GM23338 (cell line): ENCODE results near the gene MLC1. TPM values are rescaled to one million over a fixed set of nuclear protein-coding genes. Genes with fewer than 3 reads are reported as not detected.

ENCODE experiments used
- ATAC-seq: fragments of 200-7000 bp; cut with Tn5 transposase; 3 replicates; pipeline ENCODE4 v1.9.1; 2020
- DNase-seq: peaks from one replicate; pipeline ENCODE4 v3.0.0-alpha.2; 2015; ENCODE audit warnings: low spot score
- H2AFZ ChIP-seq: fragments of 200-600 bp; sonication (generic); 2 replicates; pipeline ENCODE4 v1.8.0; 2016; ENCODE audit warnings: antibody characterized with exemption, mild to moderate bottlenecking, moderate library complexity
- H3F3A ChIP-seq: fragments of 200-600 bp; sonication (generic); replicated peaks from 2 replicates; pipeline ENCODE4 v1.8.0; 2017; ENCODE audit warnings: antibody characterized with exemption, mixed run types, low read depth
- H3K27ac ChIP-seq: fragments of 200-600 bp; sonication (generic); 2 replicates; pipeline ENCODE4 v1.6.1; 2016; ENCODE audit warnings: low read depth
- H3K27me3 ChIP-seq: fragments of 200-600 bp; sonication (generic); 2 replicates; pipeline ENCODE4 v1.8.0; 2016; ENCODE audit warnings: mild to moderate bottlenecking, mixed run types, moderate library complexity; ENCODE audit not compliant: insufficient read depth
- H3K36me3 ChIP-seq: fragments of 200-600 bp; sonication (generic); 2 replicates; pipeline ENCODE4 v1.8.0; 2016; ENCODE audit warnings: mild to moderate bottlenecking; ENCODE audit not compliant: insufficient read depth
- H3K4me1 ChIP-seq: fragments of 200-600 bp; sonication (generic); 2 replicates; pipeline ENCODE4 v1.8.0; 2016; ENCODE audit warnings: mild to moderate bottlenecking, moderate library complexity; ENCODE audit not compliant: insufficient read depth
- H3K4me2 ChIP-seq: fragments of 200-600 bp; sonication (generic); 2 replicates; pipeline ENCODE4 v1.7.1; 2017; ENCODE audit warnings: mixed run types
- H3K4me3 ChIP-seq: fragments of 200-600 bp; sonication (generic); 2 replicates; pipeline ENCODE4 v1.6.1; 2016; ENCODE audit warnings: mixed run types
- H3K79me2 ChIP-seq: fragments of 200-600 bp; sonication (generic); replicated peaks from 2 replicates; pipeline ENCODE4 v1.8.0; 2017; ENCODE audit warnings: mild to moderate bottlenecking; ENCODE audit not compliant: insufficient read depth
- H3K9me2 ChIP-seq: fragments of 200-600 bp; sonication (generic); 2 replicates; pipeline ENCODE4 v1.8.0; 2017; ENCODE audit not compliant: insufficient read depth
- H4K20me1 ChIP-seq: fragments of 200-600 bp; sonication (generic); replicated peaks from 2 replicates; pipeline ENCODE4 v1.8.0; 2017; ENCODE audit warnings: mild to moderate bottlenecking; ENCODE audit not compliant: insufficient read depth
- H3K27ac Mint-ChIP-seq: 2 replicates; pipeline ENCODE4 v1.8.0; 2020; ENCODE audit warnings: inconsistent platforms, mild to moderate bottlenecking, moderate library complexity, mixed read lengths
- H3K27me3 Mint-ChIP-seq: 3 replicates; pipeline ENCODE4 v1.8.0; 2022; ENCODE audit warnings: low read depth, mild to moderate bottlenecking, moderate library complexity, mixed read lengths, inconsistent platforms; ENCODE audit not compliant: insufficient read depth, poor library complexity
- H3K36me3 Mint-ChIP-seq: 3 replicates; pipeline ENCODE4 v1.8.0; 2021; ENCODE audit warnings: low read depth, mild to moderate bottlenecking, inconsistent platforms, moderate library complexity, mixed read lengths
- H3K4me1 Mint-ChIP-seq: 3 replicates; pipeline ENCODE4 v1.8.0; 2020; ENCODE audit warnings: mild to moderate bottlenecking, inconsistent platforms, mixed read lengths
- H3K4me3 Mint-ChIP-seq: 3 replicates; pipeline ENCODE4 v1.8.0; 2021; ENCODE audit warnings: moderate library complexity, mild to moderate bottlenecking, inconsistent platforms, mixed read lengths
- H3K9me3 Mint-ChIP-seq: 3 replicates; pipeline ENCODE4 v1.8.0; 2020; ENCODE audit warnings: moderate library complexity, mild to moderate bottlenecking, inconsistent platforms, mixed read lengths
- CREB1 ChIP-seq: fragments of 250-450 bp; sonication (Bioruptor Pico); IDR thresholded peaks from 2 replicates; pipeline ENCODE4 v1.5.0; 2020; ENCODE audit warnings: low read depth, mild to moderate bottlenecking, moderate library complexity
- EZH2 ChIP-seq: fragments of 200-600 bp; sonication (generic); IDR thresholded peaks from one replicate; pipeline ENCODE4 v1.8.0; 2017; ENCODE audit warnings: antibody characterized with exemption, mild to moderate bottlenecking, low read depth; ENCODE audit not compliant: unreplicated experiment
- EZH2phosphoT487 ChIP-seq: fragments of 200-600 bp; sonication (generic); IDR thresholded peaks from one replicate; pipeline ENCODE4 v1.8.1; 2018; ENCODE audit warnings: antibody characterized with exemption; ENCODE audit not compliant: unreplicated experiment
- POLR2AphosphoS5 ChIP-seq: IDR thresholded peaks from 2 replicates; pipeline ENCODE4 v1.6.1; 2016; ENCODE audit warnings: antibody characterized with exemption, low read depth
- ZNF114 ChIP-seq: fragments of 250-450 bp; sonication (Bioruptor Pico); IDR thresholded peaks from 2 replicates; pipeline ENCODE4 v1.5.0; 2020; ENCODE audit warnings: mild to moderate bottlenecking, moderate library complexity
- ZNF331 ChIP-seq: fragments of 250-450 bp; sonication (Bioruptor Pico); IDR thresholded peaks from 2 replicates; pipeline ENCODE4 v1.5.0; 2020; ENCODE audit warnings: low read depth, mild to moderate bottlenecking, moderate library complexity
- polyA plus RNA-seq: library from polyadenylated mRNA; unstranded; fragments of >200 nt; fragmentation: Nextera tagmentation; extraction: Ambion mirVana; gene quantifications from 2 replicates; pipeline ENCODE4 v1.2.1, GENCODE V29; 2016
- total RNA-seq: library from RNA; depleted of rRNA; stranded (reverse); fragments of >200 nt; shearing (Covaris generic); gene quantifications from 2 replicates; pipeline ENCODE4 v1.2.3, GENCODE V29; 2014
- TF ChIP-seq, protein P1 (sequence below), 2 experiments: fragments of 200-600 bp in 1 of 2; sonication (generic) in 1 of 2; conservative IDR thresholded peaks; 2 replicates each; pipeline versions ENCODE4 v1.5.1 to v1.6.1; 2016 to 2017; ENCODE audit warnings: antibody characterized with exemption in 2 of 2, low read depth in 2 of 2, mild to moderate bottlenecking in 2 of 2, moderate library complexity in 1 of 2
- TF ChIP-seq, protein P2 (sequence below): IDR thresholded peaks from one replicate; pipeline ENCODE4 v1.6.1; 2018; ENCODE audit warnings: antibody characterized with exemption; ENCODE audit not compliant: unreplicated experiment
- TF ChIP-seq, protein P3 (sequence below): IDR thresholded peaks from 2 replicates; pipeline ENCODE4 v1.6.1; 2016; ENCODE audit warnings: antibody characterized with exemption

The MLC1 gene
- total and polyA plus RNA-seq, 2 experiments from 2014 or later: not detected

GRCh38 chr22:50131894-50132293 is 46.7 kb upstream of the MLC1 start (continued):
- TF ChIP-seq, protein P1, sequence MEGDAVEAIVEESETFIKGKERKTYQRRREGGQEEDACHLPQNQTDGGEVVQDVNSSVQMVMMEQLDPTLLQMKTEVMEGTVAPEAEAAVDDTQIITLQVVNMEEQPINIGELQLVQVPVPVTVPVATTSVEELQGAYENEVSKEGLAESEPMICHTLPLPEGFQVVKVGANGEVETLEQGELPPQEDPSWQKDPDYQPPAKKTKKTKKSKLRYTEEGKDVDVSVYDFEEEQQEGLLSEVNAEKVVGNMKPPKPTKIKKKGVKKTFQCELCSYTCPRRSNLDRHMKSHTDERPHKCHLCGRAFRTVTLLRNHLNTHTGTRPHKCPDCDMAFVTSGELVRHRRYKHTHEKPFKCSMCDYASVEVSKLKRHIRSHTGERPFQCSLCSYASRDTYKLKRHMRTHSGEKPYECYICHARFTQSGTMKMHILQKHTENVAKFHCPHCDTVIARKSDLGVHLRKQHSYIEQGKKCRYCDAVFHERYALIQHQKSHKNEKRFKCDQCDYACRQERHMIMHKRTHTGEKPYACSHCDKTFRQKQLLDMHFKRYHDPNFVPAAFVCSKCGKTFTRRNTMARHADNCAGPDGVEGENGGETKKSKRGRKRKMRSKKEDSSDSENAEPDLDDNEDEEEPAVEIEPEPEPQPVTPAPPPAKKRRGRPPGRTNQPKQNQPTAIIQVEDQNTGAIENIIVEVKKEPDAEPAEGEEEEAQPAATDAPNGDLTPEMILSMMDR (conservative IDR thresholded peaks at IDR 0.05; ENCODE audit: low read depth in 2 of 2): no peak
- no peak for TF ChIP-seq CREB1 (CRISPR knock-in tag)
- TF ChIP-seq, protein P2, sequence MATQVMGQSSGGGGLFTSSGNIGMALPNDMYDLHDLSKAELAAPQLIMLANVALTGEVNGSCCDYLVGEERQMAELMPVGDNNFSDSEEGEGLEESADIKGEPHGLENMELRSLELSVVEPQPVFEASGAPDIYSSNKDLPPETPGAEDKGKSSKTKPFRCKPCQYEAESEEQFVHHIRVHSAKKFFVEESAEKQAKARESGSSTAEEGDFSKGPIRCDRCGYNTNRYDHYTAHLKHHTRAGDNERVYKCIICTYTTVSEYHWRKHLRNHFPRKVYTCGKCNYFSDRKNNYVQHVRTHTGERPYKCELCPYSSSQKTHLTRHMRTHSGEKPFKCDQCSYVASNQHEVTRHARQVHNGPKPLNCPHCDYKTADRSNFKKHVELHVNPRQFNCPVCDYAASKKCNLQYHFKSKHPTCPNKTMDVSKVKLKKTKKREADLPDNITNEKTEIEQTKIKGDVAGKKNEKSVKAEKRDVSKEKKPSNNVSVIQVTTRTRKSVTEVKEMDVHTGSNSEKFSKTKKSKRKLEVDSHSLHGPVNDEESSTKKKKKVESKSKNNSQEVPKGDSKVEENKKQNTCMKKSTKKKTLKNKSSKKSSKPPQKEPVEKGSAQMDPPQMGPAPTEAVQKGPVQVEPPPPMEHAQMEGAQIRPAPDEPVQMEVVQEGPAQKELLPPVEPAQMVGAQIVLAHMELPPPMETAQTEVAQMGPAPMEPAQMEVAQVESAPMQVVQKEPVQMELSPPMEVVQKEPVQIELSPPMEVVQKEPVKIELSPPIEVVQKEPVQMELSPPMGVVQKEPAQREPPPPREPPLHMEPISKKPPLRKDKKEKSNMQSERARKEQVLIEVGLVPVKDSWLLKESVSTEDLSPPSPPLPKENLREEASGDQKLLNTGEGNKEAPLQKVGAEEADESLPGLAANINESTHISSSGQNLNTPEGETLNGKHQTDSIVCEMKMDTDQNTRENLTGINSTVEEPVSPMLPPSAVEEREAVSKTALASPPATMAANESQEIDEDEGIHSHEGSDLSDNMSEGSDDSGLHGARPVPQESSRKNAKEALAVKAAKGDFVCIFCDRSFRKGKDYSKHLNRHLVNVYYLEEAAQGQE: no peak
- TF ChIP-seq, protein P3, sequence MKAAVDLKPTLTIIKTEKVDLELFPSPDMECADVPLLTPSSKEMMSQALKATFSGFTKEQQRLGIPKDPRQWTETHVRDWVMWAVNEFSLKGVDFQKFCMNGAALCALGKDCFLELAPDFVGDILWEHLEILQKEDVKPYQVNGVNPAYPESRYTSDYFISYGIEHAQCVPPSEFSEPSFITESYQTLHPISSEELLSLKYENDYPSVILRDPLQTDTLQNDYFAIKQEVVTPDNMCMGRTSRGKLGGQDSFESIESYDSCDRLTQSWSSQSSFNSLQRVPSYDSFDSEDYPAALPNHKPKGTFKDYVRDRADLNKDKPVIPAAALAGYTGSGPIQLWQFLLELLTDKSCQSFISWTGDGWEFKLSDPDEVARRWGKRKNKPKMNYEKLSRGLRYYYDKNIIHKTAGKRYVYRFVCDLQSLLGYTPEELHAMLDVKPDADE: no peak

DNA sequence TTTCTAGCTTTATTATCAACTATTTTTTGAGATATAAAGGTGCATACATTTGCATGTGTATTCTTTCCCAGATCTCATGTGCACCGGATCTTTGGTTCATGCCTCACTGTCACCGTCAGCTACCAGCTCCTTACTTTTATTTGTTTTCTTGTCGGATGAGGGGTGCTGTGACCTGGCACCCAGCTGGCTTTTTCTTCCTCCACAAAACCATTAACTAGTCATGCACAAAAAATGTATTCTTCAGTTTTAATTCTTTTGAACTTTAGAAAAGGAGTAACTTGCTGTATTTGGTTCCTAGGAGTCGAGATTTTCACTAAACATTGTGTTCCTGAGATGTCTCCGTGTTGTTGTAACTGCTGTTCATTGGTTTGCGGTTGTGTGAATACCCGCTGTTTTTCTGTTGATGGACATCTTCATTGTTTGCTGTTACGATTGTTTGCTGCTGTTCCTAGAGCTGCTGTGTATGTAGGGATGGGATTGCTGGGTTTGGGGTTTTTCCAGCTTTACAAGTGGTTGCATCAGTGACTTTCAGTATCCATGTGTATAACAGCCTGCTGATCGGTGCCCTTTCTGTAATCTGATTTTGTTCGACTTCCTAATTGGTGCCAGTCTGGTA is 44.0 kb upstream of the MLC1 start:
- no peaks in the 10 kb centered on the region for H3K4me1 Mint-ChIP-seq
- no peak for DNase-seq
- Histone ChIP-seq H3K36me3 (no peaks in the 10 kb centered on the region), H2AFZ (no peak overlapping the region), H3K4me3 (no peak overlapping the region), H3K27ac (no peak overlapping the region), H3K4me2 (no peak overlapping the region), H3K27me3 (no peaks in the 10 kb centered on the region), H3K79me2 (no peaks in the 10 kb centered on the region), H3K4me1 (no peaks in the 10 kb centered on the region), H4K20me1 (no peaks in the 10 kb centered on the region), H3K9me2 (no peaks in the 10 kb centered on the region), H3F3A (no peaks in the 10 kb centered on the region)
- ATAC-seq: no peak
- no peaks in the 10 kb centered on the region for H3K36me3 Mint-ChIP-seq
- H3K9me3 Mint-ChIP-seq: no peaks in the 10 kb centered on the region
- H3K27ac Mint-ChIP-seq: no peak overlapping the region
- TF ChIP-seq EZH2phosphoT487 (no peak), ZNF331 (CRISPR knock-in tag) (no peak), EZH2 (no peak), CREB1 (CRISPR knock-in tag) (no peak), POLR2AphosphoS5 (no peak), ZNF114 (CRISPR knock-in tag) (no peak)
- TF ChIP-seq, protein P2: no peak
- TF ChIP-seq, protein P1 (conservative IDR thresholded peaks at IDR 0.05; ENCODE audit: low read depth in 2 of 2): no peak
- no peak overlapping the region for H3K4me3 Mint-ChIP-seq
- peaks cover 3% of the 10 kb centered on the region for H3K27me3 Mint-ChIP-seq
